GM19463 (cell line): Measurements from ENCODE around the gene NUP153.
"Not testable (repeated sequence)": the region's sequence is repeated elsewhere in the genome, so short reads cannot be mapped to it uniquely, and the experiment has no call there.

Experiments
- ATAC-seq: cut with Tn5 transposase; IDR thresholded peaks from one replicate; pipeline ENCODE4 v1.9.1; 2021; ENCODE audit warnings: mild to moderate bottlenecking, moderate library complexity; ENCODE audit not compliant: unreplicated experiment

The NUP153 gene

GRCh38 chr6:17615794-17616193 lies 90.9 kb downstream of the NUP153 start:
- no peak for ATAC-seq

GRCh38 chr6:17612048-17612447 lies 94.7 kb downstream of the NUP153 start:
- ATAC-seq, result no peak

DNA sequence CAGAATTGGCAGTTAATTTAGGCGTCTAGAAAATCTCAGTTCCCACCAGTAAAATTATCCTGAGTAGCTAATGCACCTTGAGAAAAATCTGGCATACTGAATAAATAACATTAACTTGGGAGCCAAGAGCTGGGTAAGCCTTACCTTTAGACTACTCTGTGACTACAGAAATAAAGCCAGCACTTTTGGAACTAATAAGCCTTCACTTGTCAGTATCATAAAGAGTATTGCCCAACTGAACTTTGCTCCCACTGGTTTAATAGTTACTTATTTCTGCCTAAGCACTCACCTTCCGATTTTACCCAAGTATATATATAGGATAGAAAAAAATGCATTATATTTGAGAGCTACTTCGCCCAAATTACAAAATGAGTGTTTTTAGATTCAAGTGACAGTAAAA lies 95.9 kb downstream of the NUP153 start:
- no peak for ATAC-seq

DNA sequence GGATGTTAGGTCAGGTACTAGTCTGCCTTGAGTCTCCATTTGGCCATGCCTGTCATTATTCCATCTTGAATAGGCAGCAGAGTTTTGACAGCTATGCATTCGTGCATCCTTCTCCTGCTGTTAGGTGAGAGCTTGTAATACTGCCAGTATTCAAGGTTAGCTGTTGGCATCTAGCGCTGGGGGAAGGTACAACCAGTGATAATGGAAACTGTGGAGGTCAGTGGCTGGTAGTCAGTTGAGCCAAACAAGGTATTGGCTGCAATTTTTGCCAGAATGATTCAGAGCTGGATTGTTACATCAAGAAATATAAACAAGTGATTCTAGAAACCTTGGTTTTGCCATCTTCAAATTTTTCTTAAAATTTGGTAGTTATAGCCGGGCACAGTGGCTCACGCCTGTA lies 100.1 kb downstream of the NUP153 start:
- no peak for ATAC-seq

DNA sequence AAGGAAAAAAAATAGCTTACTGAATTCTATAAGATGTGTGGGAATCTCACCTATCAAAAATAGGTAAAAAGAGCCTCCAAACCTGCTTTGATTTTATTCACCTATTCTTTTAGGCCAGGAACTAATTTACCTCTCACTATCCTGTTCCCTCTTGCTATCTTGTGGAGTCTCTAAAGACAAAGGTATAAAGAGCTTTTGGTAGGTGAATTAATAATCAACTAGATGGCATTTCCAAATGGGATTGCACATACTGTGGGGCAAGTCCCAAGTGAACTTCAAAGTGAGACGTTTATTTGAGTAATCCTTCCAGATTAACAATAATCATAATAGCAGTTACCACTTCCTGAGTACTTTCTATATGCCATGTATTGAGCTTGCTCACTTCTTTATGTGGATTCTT lies 103.8 kb downstream of the NUP153 start:
- no peak for ATAC-seq

DNA sequence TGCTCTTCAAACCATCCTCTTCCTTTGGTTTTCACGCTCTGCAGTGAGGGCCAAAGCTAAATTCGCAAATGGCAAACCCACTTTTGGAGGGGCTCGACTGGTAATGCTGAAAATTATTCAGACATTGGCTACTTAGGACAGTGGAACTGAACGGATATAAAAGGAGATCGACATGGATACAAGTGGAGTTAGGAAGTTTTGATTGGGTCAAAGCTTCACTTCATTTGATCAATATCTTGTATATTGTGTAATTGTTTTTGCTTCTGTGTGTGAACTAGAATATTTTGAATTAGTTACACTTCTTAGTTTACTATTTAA lies 105.4 kb downstream of the NUP153 start:
- ATAC-seq, result no peak

- peak; percentile 44 for ATAC-seq
Measured at GRCh38 chr6:17600527-17601385, 106.0 kb downstream of the NUP153 start.

DNA sequence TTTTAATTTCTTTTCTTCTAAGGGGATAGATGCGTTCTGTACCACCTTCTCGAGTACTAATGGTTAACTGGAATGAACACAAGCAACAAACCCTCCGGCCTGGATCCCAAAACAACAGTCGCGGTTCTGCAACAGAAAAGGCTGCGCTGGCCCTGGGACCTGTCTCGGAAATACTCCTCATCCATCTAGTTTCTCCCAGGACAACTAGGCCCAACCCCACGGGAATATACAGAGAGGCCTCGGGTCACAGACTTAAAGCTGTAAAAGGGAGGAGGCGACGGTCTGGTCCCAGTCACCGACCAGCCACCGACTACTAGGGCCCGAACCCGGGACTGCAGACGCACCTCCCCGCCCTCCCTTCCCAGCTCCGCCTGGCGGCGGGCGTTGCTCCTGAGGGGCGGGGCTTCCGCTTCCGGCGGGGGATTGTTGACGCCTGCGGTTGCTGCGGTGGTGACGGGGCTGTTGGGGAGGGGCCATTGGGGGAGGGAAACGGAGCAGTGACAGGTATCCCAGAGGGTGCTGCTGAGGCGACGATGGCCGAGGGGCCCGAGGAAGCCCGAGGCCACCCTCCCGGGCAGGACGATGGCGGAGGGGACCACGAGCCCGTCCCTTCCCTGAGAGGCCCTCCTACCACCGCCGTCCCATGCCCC lies 106.7 kb downstream of the NUP153 start, which contains the start of gene FAM8A1:
Gene FAM8A1, plus strand, starts transcription at position 426 of the 650 bp plus-strand sequence. Its CDS starts 108 bp downstream, at position 534.
- peak; percentile 90 for ATAC-seq

- no peak for ATAC-seq
Measured at GRCh38 chr6:17596085-17596484, 110.6 kb downstream of the NUP153 start.

DNA sequence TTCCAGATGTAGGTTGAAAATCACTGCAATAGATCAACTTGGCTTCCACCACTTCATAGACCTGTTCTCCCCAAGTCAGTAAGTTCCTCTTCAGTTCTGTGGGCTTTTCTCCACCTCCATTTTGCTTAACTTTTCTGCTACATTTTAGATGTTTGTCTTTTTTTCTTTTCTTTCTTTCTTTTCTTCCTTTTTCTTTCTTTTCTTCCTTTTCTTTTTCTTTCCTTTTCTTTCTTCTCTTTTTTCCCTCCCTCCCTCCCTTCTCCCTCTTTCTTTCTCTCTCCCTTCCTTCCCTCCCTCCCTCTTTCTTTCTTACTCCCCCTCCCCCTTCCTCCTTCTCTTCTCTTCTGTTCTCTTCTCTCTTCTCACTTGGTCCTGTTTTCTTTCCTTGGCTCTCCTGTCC lies 113.5 kb downstream of the NUP153 start:
- ATAC-seq, result no peak

- no peak for ATAC-seq
Measured at GRCh38 chr6:17591287-17591686, 115.4 kb downstream of the NUP153 start.

- ATAC-seq, result peak; percentile 54
Measured at GRCh38 chr6:17589406-17590096, 117.2 kb downstream of the NUP153 start.

DNA sequence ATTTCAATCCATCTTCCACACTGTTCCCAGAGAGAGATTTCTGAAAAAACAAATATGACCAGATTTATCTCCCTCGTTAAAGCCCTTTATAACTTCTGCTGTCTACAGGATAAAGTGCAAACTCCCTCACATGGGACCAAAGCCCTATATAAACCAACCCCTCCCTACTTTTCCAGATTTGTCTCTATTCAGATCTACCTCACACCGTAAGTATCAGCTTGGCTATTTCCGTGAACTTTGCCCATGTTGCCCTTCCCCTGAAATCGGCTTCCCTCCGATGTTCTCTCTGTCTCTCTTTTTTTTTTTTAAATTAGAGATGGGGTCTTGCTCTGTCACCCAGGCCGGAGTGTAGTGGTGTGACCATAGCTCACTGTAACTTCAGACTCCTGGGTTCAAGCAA lies 118.7 kb downstream of the NUP153 start:
- ATAC-seq, result no peak

GRCh38 chr6:17586623-17587022 lies 120.1 kb downstream of the NUP153 start:
- ATAC-seq, result not testable (repeated sequence)

GRCh38 chr6:17585766-17586490 lies 120.8 kb downstream of the NUP153 start:
- no peak for ATAC-seq

DNA sequence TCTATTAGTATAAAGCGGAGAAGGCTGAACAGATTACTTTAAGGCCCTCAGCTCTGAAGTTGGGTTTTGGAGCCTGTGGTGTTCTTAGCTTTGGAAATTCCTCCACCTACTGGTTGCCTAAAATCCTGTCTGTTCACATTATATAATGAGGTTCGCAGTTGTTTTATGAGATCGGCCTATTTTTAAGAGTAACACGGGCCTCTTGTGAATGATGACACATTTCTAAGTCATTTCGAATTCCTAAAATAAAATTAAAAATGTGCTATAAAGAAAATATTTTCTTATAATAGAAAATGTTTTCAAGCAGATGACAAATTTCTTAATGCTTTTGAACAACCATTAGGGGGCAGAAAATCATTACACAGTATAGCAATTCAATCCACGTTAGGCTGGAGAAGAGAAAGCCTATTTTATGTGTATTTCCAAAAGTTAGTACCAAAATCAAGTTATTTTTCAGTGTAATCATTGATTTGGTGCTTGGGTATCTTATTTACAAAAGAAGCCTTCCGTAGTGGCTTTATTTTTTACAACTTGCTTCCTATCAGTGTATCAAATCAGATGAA lies 122.4 kb downstream of the NUP153 start:
- ATAC-seq, result peak; percentile 34

GRCh38 chr6:17583811-17584210 lies 122.9 kb downstream of the NUP153 start:
- ATAC-seq, result no peak

GRCh38 chr6:17581282-17581681 lies 125.4 kb downstream of the NUP153 start:
- not testable (repeated sequence) for ATAC-seq

GRCh38 chr6:17580518-17581048 lies 126.1 kb downstream of the NUP153 start:
- ATAC-seq, result peak; percentile 85

DNA sequence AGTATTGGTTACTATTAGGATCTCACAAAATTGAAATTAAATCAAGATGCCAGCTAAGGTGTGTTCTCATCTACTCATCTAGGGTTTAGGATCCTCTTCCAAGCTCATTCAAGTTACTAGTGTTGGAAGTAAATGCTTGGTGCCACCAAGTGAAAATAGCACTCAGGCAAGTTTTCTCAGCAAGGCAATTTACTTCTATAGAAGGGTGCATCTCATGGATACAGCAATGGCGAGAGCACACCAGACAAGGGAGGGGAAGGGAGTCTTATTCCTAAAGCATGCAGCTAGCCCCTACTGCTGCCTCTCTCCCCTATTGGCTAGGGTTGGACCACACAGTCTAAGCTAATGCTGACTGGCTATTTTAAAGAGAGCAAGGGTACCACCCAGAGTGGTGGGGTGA lies 129.7 kb downstream of the NUP153 start:
- ATAC-seq, result no peak
